ENCODE measurements around the gene PIGW.

DNA sequence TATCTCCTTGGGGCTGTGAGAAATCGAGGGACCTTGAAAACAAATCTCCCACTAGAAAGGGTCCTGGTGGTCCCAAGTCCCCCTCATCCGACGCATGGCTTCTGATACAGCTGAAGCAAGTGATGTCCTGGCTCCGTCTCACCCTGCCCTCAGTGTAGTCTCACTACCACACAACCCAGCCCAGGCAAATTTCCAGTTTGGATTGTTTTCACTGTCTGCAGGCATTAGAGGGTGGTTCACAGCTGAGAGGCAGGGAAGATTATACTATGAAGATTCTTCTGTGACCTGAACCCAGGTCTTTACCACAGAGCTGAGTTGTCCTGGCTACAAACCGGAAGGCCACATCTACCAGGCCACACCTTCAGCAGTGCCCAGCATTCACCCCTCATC is 30.6 kb upstream of the PIGW start:
- no peak for TF ChIP-seq POLR2A (IDR thresholded peaks at IDR 0.05)
- TF ChIP-seq, protein P1, sequence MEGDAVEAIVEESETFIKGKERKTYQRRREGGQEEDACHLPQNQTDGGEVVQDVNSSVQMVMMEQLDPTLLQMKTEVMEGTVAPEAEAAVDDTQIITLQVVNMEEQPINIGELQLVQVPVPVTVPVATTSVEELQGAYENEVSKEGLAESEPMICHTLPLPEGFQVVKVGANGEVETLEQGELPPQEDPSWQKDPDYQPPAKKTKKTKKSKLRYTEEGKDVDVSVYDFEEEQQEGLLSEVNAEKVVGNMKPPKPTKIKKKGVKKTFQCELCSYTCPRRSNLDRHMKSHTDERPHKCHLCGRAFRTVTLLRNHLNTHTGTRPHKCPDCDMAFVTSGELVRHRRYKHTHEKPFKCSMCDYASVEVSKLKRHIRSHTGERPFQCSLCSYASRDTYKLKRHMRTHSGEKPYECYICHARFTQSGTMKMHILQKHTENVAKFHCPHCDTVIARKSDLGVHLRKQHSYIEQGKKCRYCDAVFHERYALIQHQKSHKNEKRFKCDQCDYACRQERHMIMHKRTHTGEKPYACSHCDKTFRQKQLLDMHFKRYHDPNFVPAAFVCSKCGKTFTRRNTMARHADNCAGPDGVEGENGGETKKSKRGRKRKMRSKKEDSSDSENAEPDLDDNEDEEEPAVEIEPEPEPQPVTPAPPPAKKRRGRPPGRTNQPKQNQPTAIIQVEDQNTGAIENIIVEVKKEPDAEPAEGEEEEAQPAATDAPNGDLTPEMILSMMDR (IDR thresholded peaks at IDR 0.05): no peak
